BLaER1 (cell line): Measurements from ENCODE around the gene SGK1.
"Not testable (repeated sequence)": the region's sequence is repeated elsewhere in the genome, so short reads cannot be mapped to it uniquely, and the experiment has no call there.

Experiments used
- H3K27ac ChIP-seq: shearing (Covaris generic); formaldehyde crosslinking; 2 replicates; pipeline ENCODE4 v1.8.1; 2022
- H3K27me3 ChIP-seq: shearing (Covaris generic); formaldehyde crosslinking; 2 replicates; pipeline ENCODE4 v1.8.1; 2022
- H3K36me3 ChIP-seq: shearing (Covaris generic); formaldehyde crosslinking; 2 replicates; pipeline ENCODE4 v1.8.1; 2022
- H3K4me1 ChIP-seq: shearing (Covaris generic); formaldehyde crosslinking; 2 replicates; pipeline ENCODE4 v1.8.1; 2022
- H3K4me2 ChIP-seq: shearing (Covaris generic); formaldehyde crosslinking; 2 replicates; pipeline ENCODE4 v1.8.1; 2022
- H3K4me3 ChIP-seq: shearing (Covaris generic); formaldehyde crosslinking; 2 replicates; pipeline ENCODE4 v1.8.1; 2022
- H3K9ac ChIP-seq: shearing (Covaris generic); formaldehyde crosslinking; 2 replicates; pipeline ENCODE4 v1.8.1; 2022
- H3K9me3 ChIP-seq: shearing (Covaris generic); formaldehyde crosslinking; 2 replicates; pipeline ENCODE4 v1.8.1; 2022
- H4K20me1 ChIP-seq: shearing (Covaris generic); formaldehyde crosslinking; 2 replicates; pipeline ENCODE4 v1.8.1; 2022
- Cebpa-rat ChIP-seq: shearing (Covaris generic); IDR thresholded peaks from 2 replicates; pipeline ENCODE4 v1.8.1; 2022

SGK1 gene

DNA sequence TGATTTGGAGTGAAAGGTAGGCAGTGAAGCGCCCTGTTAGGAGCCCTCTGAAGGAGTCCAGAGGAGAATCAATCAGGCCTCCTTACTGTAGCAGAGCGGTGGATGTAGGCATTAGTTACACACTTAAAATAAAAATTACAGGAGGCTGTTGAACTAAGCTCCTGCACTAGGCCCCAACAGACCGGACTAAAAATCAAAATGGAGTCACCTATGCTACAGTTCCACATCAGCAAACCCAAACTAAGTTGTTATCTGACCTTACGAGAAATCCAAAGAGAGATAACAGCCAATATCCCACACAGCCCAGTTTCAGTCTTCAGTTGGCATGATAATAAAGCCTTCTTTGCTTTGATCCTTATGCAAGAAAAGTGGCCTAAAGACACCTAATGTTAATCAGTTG lies 26.8 kb downstream of the SGK1 start:
- no peak overlapping the region for H3K27ac ChIP-seq
- peaks cover 14% of the 10 kb centered on the region for H3K9me3 ChIP-seq
- no peak overlapping the region for H3K4me2 ChIP-seq
- no peak for TF ChIP-seq Cebpa-rat
- peaks cover 27% of the 10 kb centered on the region for H3K36me3 ChIP-seq
- no peak overlapping the region for H3K4me3 ChIP-seq
- H4K20me1 ChIP-seq: no peaks in the 10 kb centered on the region
- H3K27me3 ChIP-seq: no peaks in the 10 kb centered on the region
- H3K9ac ChIP-seq: no peak overlapping the region
- peaks cover 44% of the 10 kb centered on the region for H3K4me1 ChIP-seq

DNA sequence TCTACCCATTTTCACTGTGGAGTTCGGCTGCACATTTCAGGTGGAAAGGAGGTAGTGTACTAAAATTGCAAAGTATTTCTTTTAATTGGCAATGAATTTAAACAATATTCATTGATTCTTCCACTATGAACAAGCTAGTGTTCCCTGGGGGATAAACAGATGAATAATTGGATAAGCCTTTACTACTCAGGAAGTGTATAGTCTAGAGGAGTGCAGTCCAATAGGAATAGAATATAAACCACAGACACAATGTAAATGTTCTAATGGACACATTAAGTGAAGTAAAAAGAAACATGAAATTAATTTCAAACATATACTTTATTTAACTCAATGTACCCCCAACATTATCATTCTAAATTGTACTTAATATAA lies 28.7 kb downstream of the SGK1 start:
- peaks cover 43% of the 10 kb centered on the region for H3K4me1 ChIP-seq
- peaks cover 14% of the 10 kb centered on the region for H3K9me3 ChIP-seq
- H3K4me3 ChIP-seq: peak overlapping the region; percentile 9; the same call in 1 of the 2 replicates
- H3K27ac ChIP-seq: peak overlapping the region; percentile 80
- no peaks in the 10 kb centered on the region for H4K20me1 ChIP-seq
- no peak overlapping the region for H3K9ac ChIP-seq
- H3K4me2 ChIP-seq: peak overlapping the region; percentile 83
- no peak for TF ChIP-seq Cebpa-rat
- peaks cover 26% of the 10 kb centered on the region for H3K36me3 ChIP-seq
- H3K27me3 ChIP-seq: no peaks in the 10 kb centered on the region

DNA sequence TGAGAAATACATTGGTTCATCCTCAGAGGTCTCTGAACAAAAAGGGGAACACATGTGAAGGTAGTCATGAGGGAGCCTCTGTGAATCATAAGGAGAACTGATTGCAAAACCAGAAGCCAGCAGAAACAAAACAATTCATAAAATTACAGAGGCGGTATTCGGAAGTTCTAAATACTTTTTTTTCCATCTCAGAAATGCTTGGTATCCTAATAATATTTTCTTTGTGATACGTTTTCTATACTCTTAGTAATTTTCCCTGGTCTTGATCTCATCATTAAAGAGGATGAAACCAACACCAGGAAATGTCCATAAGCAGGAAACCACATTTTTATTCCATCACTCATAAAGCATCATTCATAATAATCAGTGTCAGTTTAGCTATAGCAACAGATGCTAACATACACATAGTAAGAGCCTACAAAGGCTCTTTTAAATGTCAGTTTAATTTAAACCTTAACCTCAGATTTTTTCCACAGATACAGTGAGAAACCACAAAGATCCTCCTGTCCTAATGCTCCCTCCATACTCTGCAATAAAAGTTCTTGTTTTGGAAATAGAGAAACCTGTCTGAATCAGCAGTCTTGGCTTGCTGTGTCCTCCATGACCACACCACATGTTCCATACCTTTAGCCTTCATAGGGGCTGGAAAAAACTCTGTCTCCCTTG lies 29.2 kb downstream of the SGK1 start:
- Histone ChIP-seq H3K9me3 (peaks cover 14% of the 10 kb centered on the region), H3K9ac (peak overlapping the region; percentile 65), H3K4me3 (peak overlapping the region; percentile 9; the same call in 1 of the 2 replicates), H3K4me1 (peaks cover 43% of the 10 kb centered on the region), H3K27ac (peak overlapping the region; percentile 80), H4K20me1 (no peaks in the 10 kb centered on the region), H3K36me3 (peaks cover 21% of the 10 kb centered on the region), H3K27me3 (no peaks in the 10 kb centered on the region), H3K4me2 (peak overlapping the region; percentile 83)
- TF ChIP-seq Cebpa-rat: no peak

DNA sequence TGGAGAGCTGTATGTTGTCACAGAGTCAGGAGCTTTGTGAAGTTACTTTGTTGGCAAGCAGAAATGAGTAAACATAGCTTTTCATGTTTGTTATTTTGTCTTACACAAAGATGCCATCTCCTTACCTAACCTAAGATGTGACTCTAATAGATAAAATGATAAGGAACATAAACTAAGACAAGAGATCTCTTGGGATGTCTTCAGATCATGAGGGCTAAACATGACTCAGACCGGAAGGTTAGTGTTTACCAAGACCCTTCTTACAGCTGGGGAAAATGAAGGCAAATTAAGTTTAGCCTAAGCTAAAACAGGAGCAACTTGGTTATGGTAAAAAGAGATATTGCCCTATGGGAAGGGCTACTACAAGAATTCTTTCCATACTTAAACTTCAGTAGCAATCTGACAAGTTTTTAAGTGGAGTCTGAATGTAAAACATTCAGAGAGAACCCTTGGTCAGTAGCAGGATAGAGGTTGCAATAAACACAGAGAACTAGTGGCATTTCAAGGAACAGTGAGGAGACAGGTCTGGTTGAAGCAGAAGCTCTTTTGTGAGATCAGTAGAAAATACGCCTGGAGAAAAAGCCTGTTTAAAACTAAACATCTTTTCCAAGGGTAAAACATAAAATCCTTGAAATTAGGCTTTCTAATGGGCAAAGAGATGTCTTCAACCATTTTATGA lies 29.9 kb downstream of the SGK1 start:
- Histone ChIP-seq H3K4me3 (peak overlapping the region; percentile 9; the same call in 1 of the 2 replicates), H3K36me3 (peaks cover 20% of the 10 kb centered on the region), H3K27me3 (no peaks in the 10 kb centered on the region), H3K9ac (peak overlapping the region; percentile 65), H3K9me3 (peaks cover 14% of the 10 kb centered on the region), H3K4me1 (peaks cover 43% of the 10 kb centered on the region), H3K27ac (peak overlapping the region; percentile 80), H3K4me2 (peak overlapping the region; percentile 83), H4K20me1 (no peaks in the 10 kb centered on the region)
- no peak for TF ChIP-seq Cebpa-rat

DNA sequence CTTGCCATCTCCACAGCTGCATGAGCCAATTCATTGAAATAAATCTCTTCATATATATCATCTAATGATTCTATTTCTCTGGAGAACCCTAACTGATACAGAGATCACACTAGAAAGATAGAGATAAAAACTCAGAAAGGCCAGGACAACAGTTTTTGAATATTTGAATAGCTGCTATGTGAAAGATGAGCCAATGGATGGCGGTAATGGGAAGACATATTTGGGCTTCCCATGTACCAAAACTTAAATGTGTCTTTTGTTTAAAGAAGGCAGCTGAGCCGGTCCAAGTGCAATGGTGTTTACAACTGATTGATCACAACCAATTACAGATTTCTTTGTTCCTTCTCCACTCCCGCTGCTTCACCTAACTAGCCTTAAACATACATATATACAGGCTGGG lies 35.1 kb downstream of the SGK1 start:
- Histone ChIP-seq H3K27me3 (no peaks in the 10 kb centered on the region), H4K20me1 (no peaks in the 10 kb centered on the region), H3K4me3 (no peak overlapping the region), H3K36me3 (no peaks in the 10 kb centered on the region), H3K9ac (no peak overlapping the region), H3K9me3 (no peaks in the 10 kb centered on the region), H3K27ac (no peak overlapping the region), H3K4me2 (no peak overlapping the region), H3K4me1 (peaks cover 19% of the 10 kb centered on the region)
- TF ChIP-seq Cebpa-rat: no peak

DNA sequence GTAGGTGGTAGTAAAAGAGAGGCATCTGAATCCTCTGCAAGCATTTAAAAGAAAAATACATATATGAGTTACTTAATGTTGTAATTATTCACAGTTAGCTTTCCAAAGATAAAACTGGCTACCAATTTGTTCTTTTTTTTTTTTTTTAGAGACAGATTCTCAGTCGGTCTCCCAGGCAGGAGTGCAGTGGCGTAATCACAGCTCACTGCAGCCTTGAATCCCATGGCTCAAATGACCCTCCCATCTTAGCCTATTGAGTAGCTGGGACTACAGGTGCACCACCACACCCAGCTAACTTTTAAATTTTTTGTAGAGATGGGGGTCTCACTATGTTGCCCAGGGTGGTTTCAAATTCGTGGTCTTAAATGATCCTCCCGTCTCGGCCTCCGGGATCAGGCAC lies 36.5 kb downstream of the SGK1 start:
- Histone ChIP-seq H3K27ac (no peak overlapping the region), H3K9me3 (no peaks in the 10 kb centered on the region), H3K9ac (no peak overlapping the region), H4K20me1 (no peaks in the 10 kb centered on the region), H3K4me1 (peaks cover 22% of the 10 kb centered on the region), H3K27me3 (no peaks in the 10 kb centered on the region), H3K4me2 (no peak overlapping the region), H3K36me3 (no peaks in the 10 kb centered on the region), H3K4me3 (no peak overlapping the region)
- TF ChIP-seq Cebpa-rat: no peak

DNA sequence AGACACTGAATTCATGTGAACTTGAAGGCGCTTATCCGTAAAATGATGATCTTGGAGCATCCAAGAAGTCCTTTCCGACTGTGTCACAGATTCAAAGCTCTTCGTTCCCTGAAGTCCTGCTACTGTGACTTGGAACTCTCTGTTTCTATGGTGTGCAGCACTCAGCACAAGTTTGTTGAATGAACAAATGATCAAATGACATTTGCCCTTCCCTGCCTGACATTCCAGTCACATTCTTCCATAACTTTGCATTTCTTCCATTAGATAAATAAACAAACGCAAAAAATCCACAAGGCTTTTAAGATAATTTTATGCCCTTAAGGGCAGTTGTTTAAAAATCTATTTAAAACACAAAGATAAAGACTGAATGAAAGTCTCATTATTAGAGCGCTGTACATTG lies 39.9 kb downstream of the SGK1 start:
- H3K9ac ChIP-seq: no peak overlapping the region
- H4K20me1 ChIP-seq: no peaks in the 10 kb centered on the region
- H3K36me3 ChIP-seq: 0 out of 2 replicates have a peak, but pooled peaks cover 7% of the 10 kb centered on the region
- H3K4me1 ChIP-seq: peaks cover 13% of the 10 kb centered on the region
- no peak overlapping the region for H3K27ac ChIP-seq
- TF ChIP-seq Cebpa-rat: no peak
- no peak overlapping the region for H3K4me3 ChIP-seq
- no peaks in the 10 kb centered on the region for H3K27me3 ChIP-seq
- no peak overlapping the region for H3K4me2 ChIP-seq
- no peaks in the 10 kb centered on the region for H3K9me3 ChIP-seq

DNA sequence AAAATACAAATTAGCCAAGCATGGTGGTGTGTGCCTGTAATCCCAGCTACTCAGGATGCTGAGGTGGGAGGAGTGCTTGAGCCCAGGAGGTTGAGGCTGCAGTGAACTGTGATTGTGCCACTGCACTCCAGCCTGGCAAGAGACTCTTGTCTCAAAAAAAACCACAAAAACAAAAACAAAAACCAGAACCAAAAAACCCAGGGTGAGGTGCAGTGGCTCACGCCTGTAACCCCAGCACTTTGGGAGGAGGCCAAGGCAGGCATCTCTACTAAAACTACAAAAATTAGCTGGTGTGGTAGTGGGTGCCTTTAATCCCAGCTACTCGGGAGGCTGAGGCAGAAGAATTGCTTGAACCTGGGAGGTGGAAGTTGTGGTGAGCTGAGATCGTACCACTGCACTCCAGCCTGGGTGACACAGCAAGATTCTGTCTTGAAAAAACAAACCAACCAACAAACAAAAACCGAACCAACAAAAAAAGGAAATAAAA lies 41.0 kb downstream of the SGK1 start:
- not testable (repeated sequence) for H3K27me3 ChIP-seq, H3K9me3 ChIP-seq, H3K36me3 ChIP-seq, H3K4me3 ChIP-seq, H3K27ac ChIP-seq, H3K9ac ChIP-seq, H4K20me1 ChIP-seq
- Histone ChIP-seq H3K4me2 (peak overlapping the region; percentile 53), H3K4me1 (peaks cover 13% of the 10 kb centered on the region)

DNA sequence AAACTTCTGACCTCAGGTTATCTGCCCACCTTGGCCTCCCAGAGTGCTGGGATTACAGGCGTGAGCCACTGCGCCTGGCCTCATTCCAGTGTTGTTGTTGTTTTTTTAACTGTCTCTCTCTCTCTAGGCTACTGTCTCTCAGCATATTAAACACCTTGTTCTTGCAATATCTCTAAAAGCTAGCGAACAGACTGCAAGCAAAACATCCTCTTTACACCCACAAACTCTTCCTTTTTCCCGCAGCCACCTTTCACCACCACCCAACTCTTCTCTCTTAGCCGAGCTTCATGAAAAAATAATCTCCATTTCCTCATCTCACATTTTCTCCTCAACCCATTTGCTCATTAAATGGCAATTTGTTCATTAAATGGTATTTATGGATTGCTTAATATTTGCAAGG lies 45.5 kb downstream of the SGK1 start:
- no peak for TF ChIP-seq Cebpa-rat
- no peaks in the 10 kb centered on the region for H4K20me1 ChIP-seq
- no peak overlapping the region for H3K4me3 ChIP-seq
- H3K27me3 ChIP-seq: no peaks in the 10 kb centered on the region
- H3K36me3 ChIP-seq: 0 out of 2 replicates have a peak, but pooled peaks cover 11% of the 10 kb centered on the region
- no peak overlapping the region for H3K27ac ChIP-seq
- H3K9ac ChIP-seq: no peak overlapping the region
- no peak overlapping the region for H3K4me2 ChIP-seq
- H3K4me1 ChIP-seq: peaks cover 30% of the 10 kb centered on the region
- H3K9me3 ChIP-seq: no peaks in the 10 kb centered on the region

DNA sequence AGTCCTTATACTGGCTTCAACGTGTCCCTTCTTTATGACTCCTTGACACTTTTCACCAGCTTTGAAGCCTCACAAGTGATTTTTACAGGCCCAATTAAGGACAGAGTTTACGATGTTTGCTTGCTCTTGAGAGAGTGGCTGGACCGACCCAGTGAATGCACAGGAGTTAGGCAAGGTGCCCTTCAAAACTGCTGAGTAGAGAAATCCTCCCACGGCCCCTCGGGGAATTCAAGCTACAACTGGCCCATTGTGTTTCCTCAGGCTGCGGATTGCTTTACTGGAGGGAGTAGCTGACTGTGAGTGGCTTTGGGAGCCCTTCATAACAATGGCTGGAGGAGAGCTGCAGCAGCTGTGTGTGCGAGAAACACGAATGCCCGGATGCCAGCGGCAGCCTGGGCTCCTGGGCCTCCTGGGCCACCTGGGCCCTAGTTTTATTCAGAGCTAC lies 50.0 kb downstream of the SGK1 start:
- Histone ChIP-seq H3K4me1 (peaks cover 18% of the 10 kb centered on the region), H3K36me3 (0 out of 2 replicates have a peak, but pooled peaks cover 4% of the 10 kb centered on the region), H3K27ac (peak overlapping the region; percentile 16; the same call in 1 of the 2 replicates), H3K9me3 (no peaks in the 10 kb centered on the region), H3K4me2 (peak overlapping the region; percentile 25; the same call in 1 of the 2 replicates), H4K20me1 (no peaks in the 10 kb centered on the region), H3K9ac (no peak overlapping the region; the same call in 1 of the 2 replicates), H3K27me3 (no peaks in the 10 kb centered on the region), H3K4me3 (no peak overlapping the region)
- no peak for TF ChIP-seq Cebpa-rat
